SJSA1 (cell line): ENCODE measurements around the gene C5orf63. TPM values are rescaled to one million over a fixed set of nuclear protein-coding genes. Genes with fewer than 3 reads are reported as not detected.
"Not testable (repeated sequence)": the region's sequence is repeated elsewhere in the genome, so short reads cannot be mapped to it uniquely, and the experiment has no call there.

Source experiments
- DNase-seq, 2 experiments: peaks; one replicate each; pipeline ENCODE4 v3.0.0-alpha.2; 2015 to 2020; ENCODE audit warnings: low spot score in 2 of 2, low read depth in 1 of 2
- H3K27ac ChIP-seq: fragments of 250-450 bp; sonication (Bioruptor Pico); 2 replicates; pipeline ENCODE4 v1.5.1; 2020; ENCODE audit warnings: mild to moderate bottlenecking, moderate library complexity
- H3K27me3 ChIP-seq: fragments of 250-450 bp; sonication (Bioruptor Pico); replicated peaks from 2 replicates; pipeline ENCODE4 v1.5.1; 2020; ENCODE audit warnings: mild to moderate bottlenecking, moderate library complexity
- H3K36me3 ChIP-seq: fragments of 250-450 bp; sonication (Bioruptor Pico); 2 replicates; pipeline ENCODE4 v1.5.1; 2020; ENCODE audit warnings: mild to moderate bottlenecking
- H3K4me1 ChIP-seq: fragments of 250-450 bp; sonication (Bioruptor Pico); replicated peaks from 2 replicates; pipeline ENCODE4 v1.6.1; 2021; ENCODE audit warnings: mild to moderate bottlenecking
- H3K4me3 ChIP-seq: fragments of 250-450 bp; sonication (Bioruptor Pico); 2 replicates; pipeline ENCODE4 v1.5.1; 2020; ENCODE audit warnings: mild to moderate bottlenecking
- H3K9me3 ChIP-seq: fragments of 250-450 bp; sonication (Bioruptor Pico); replicated peaks from 2 replicates; pipeline ENCODE4 v1.5.1; 2020; ENCODE audit warnings: mild to moderate bottlenecking
- total RNA-seq: library from RNA; depleted of rRNA; stranded (reverse); fragments of >200 nt; shearing (Covaris generic); gene quantifications from 2 replicates; pipeline ENCODE4 v1.2.3, GENCODE V29; 2014

Gene C5orf63
- total RNA-seq, 1 experiment from 2014 or later: 1.9 TPM

- no peak for DNase-seq
Measured at GRCh38 chr5:127038550-127038949, 34.8 kb downstream of the C5orf63 start.

DNA sequence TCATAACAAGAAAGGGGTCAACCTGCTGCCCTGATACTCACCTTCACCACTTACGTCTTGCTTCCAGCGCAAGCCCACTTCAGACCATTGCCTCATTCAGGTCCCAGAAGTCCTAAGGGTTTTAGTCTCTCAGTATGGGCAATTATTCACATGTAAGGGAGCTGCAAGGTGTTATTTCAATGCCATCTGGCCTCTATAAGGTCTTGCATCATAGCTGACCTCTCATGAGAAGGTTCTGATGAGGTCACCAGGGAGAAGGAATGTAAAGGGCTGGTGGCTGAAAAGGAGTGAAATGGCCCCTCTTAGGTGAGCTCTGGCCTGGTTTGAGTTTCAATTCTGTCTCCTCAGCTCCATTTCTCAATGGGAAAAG is 41.5 kb downstream of the C5orf63 start:
- no peak overlapping the region for H3K4me3 ChIP-seq
- 0 out of 2 replicates have a peak, but pooled peaks cover 3% of the 10 kb centered on the region for H3K9me3 ChIP-seq
- no peaks in the 10 kb centered on the region for H3K36me3 ChIP-seq
- peaks cover 19% of the 10 kb centered on the region for H3K4me1 ChIP-seq
- DNase-seq: no peak
- H3K27ac ChIP-seq: no peak overlapping the region
- H3K27me3 ChIP-seq: peaks cover 13% of the 10 kb centered on the region

More at GRCh38 chr5:127038550-127038949, 34.8 kb downstream of the C5orf63 start:
- Histone ChIP-seq H3K4me3 (no peak overlapping the region), H3K27me3 (no peaks in the 10 kb centered on the region; the same call in none of the 2 replicates), H3K4me1 (no peaks in the 10 kb centered on the region), H3K9me3 (no peaks in the 10 kb centered on the region), H3K27ac (no peak overlapping the region), H3K36me3 (no peaks in the 10 kb centered on the region)

DNA sequence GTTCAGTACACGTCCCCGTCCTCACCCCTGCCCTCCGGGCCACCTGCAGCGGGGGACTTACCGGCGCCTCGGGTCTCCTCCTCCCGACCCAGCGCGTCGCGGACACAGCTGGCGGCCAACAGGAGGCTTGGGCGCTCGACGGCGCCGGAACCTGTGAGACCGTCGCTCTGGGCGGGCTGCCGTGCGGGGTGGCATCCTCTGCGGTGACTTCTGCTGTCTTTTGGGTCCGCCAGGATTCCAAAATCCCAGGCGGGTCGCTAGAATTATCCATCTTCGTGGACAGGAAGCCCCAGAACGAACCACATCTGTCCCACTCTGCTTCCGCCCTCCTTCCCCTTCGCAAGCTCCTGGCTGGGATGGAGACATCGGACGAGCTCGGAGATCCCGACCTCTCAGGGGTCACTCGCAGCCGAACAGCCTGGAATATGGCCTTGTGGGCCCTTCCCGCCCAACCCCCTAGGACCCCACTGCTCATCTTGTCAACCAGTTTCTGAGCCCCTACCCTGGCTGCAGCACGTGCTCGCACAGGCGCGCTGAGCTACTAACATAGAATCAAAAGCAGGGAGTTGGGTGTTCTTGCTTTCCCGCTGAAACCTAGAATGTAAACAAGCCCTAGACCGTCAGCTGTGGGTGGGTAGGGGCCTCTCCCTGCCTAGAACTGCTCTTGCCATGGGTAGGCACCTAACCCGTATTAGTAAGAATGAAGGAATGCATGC is 42.0 kb downstream of the C5orf63 start:
- Histone ChIP-seq H3K27me3 (peaks cover 13% of the 10 kb centered on the region), H3K27ac (0 out of 2 replicates have a peak overlapping the region, but pooled peaks have one; percentile 25), H3K4me3 (peak overlapping the region; percentile 54), H3K4me1 (peaks cover 19% of the 10 kb centered on the region), H3K36me3 (no peaks in the 10 kb centered on the region), H3K9me3 (0 out of 2 replicates have a peak, but pooled peaks cover 3% of the 10 kb centered on the region)
- DNase-seq: no peak

DNA sequence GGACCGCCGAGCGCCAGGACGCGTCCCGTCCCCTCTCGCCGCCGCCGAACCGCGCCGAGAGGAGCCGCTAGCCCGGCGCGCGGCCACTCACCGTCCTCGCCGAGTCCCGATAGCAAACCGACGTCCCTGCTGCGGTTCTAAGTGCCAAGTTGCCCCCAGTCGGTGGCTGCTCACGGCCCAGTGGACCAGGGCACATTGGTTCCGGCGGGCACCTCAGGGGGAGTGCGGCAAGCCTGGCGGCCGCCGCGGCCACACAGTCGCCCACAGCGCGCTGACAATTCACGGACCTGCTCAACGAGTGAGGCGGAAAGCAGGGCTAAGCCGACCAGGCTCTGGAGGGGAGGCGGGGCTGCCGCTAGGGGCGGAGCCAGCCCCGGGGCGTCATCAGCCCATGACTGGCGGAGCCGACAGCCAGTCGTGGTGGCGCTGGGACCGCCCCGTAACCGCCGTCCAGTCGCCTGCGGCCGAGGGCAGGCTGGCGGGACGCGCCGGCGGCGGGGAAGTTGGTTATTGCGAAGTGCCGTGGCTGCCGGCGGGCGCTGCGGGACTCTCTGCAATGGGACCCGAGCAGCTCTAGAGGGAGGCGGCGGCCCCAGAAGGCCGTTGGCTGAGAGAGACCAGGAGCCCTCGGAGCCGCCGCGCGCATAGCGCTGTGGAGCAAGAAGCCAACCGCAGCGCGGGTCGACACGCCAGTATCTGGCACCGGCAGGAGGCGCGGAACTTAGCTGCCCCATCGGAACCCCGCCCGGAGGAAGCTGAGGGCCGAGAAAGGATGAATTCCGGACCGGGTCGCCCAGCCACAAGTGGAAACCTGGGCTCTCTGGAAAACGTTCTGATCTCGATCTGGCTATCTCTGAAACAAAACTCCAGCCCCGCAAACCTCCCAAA is 42.8 kb downstream of the C5orf63 start, which contains the start of gene MARCHF3:
MARCHF3 (minus strand) TSS at position 300 of the 888 bp plus-strand sequence. CDS start 112,387 bp downstream, outside the sequence.
- peaks cover 19% of the 10 kb centered on the region for H3K4me1 ChIP-seq
- H3K27me3 ChIP-seq: peaks cover 13% of the 10 kb centered on the region
- H3K36me3 ChIP-seq: no peaks in the 10 kb centered on the region
- 0 out of 2 replicates have a peak, but pooled peaks cover 3% of the 10 kb centered on the region for H3K9me3 ChIP-seq
- H3K4me3 ChIP-seq: peak within 1 kb of the TSS; percentile 54
- peak; percentile 95 to 96 for DNase-seq
- H3K27ac ChIP-seq: peak within 1 kb of the TSS; percentile 25; the same call in 1 of the 2 replicates

- 0 out of 2 replicates have a peak, but pooled peaks cover 3% of the 10 kb centered on the region for H3K9me3 ChIP-seq
Measured at GRCh38 chr5:127029581-127030258, 43.6 kb downstream of the C5orf63 start.

GRCh38 chr5:127028822-127029457 is 44.4 kb downstream of the C5orf63 start:
- no peak overlapping the region for H3K27ac ChIP-seq
- peaks cover 19% of the 10 kb centered on the region for H3K4me1 ChIP-seq
- DNase-seq: no peak
- peaks cover 13% of the 10 kb centered on the region; the same call in 1 of the 2 replicates for H3K27me3 ChIP-seq
- no peak overlapping the region for H3K4me3 ChIP-seq
- H3K9me3 ChIP-seq: 0 out of 2 replicates have a peak, but pooled peaks cover 3% of the 10 kb centered on the region
- no peaks in the 10 kb centered on the region for H3K36me3 ChIP-seq

More at GRCh38 chr5:127029581-127030258, 43.6 kb downstream of the C5orf63 start:
- DNase-seq: peak; percentile 52 to 61
- Histone ChIP-seq H3K4me1 (peaks cover 19% of the 10 kb centered on the region), H3K4me3 (peak overlapping the region; percentile 54), H3K27me3 (peaks cover 13% of the 10 kb centered on the region; the same call in 1 of the 2 replicates), H3K36me3 (no peaks in the 10 kb centered on the region), H3K27ac (no peak overlapping the region)

- DNase-seq: no peak
- Histone ChIP-seq H3K9me3 (0 out of 2 replicates have a peak, but pooled peaks cover 3% of the 10 kb centered on the region), H3K4me1 (peaks cover 19% of the 10 kb centered on the region), H3K27ac (no peak overlapping the region), H3K4me3 (no peak overlapping the region), H3K27me3 (peaks cover 13% of the 10 kb centered on the region; the same call in 1 of the 2 replicates), H3K36me3 (no peaks in the 10 kb centered on the region)
Measured at GRCh38 chr5:127027539-127027938, 45.8 kb downstream of the C5orf63 start.

- DNase-seq: no peak
- no peak overlapping the region for H3K27ac ChIP-seq
Measured at GRCh38 chr5:127026166-127026565, 47.1 kb downstream of the C5orf63 start.

GRCh38 chr5:127025467-127025866 is 47.8 kb downstream of the C5orf63 start:
- Histone ChIP-seq H3K4me3 (no peak overlapping the region), H3K4me1 (peaks cover 11% of the 10 kb centered on the region), H3K27ac (no peak overlapping the region), H3K27me3 (peaks cover 16% of the 10 kb centered on the region; the same call in 1 of the 2 replicates), H3K36me3 (no peaks in the 10 kb centered on the region), H3K9me3 (no peaks in the 10 kb centered on the region)
- no peak for DNase-seq

More at GRCh38 chr5:127026166-127026565, 47.1 kb downstream of the C5orf63 start:
- Histone ChIP-seq H3K4me3 (no peak overlapping the region), H3K9me3 (0 out of 2 replicates have a peak, but pooled peaks cover 3% of the 10 kb centered on the region), H3K27me3 (peaks cover 20% of the 10 kb centered on the region; the same call in 1 of the 2 replicates), H3K36me3 (no peaks in the 10 kb centered on the region), H3K4me1 (peaks cover 17% of the 10 kb centered on the region)

DNA sequence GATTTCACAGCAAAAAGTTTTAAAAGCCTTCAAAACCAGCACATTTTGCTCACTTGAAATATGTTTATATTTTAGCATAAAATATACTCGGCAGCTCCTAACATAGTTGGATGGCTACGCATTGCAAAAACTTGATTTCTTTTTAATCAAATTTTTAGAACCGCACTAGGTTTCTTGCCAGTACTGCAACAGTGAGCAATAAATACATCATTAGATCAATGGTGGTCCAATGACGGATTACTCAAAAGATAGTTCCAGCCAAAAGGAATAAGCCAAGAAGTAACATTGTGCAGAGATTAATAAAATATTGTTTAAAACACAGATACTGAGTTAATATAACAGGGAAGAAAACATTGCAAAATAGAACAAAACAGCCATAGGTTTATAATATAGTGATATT is 48.5 kb downstream of the C5orf63 start:
- peaks cover 15% of the 10 kb centered on the region; the same call in 1 of the 2 replicates for H3K27me3 ChIP-seq
- no peaks in the 10 kb centered on the region for H3K9me3 ChIP-seq
- no peak for DNase-seq
- H3K4me3 ChIP-seq: no peak overlapping the region
- H3K27ac ChIP-seq: no peak overlapping the region
- H3K36me3 ChIP-seq: no peaks in the 10 kb centered on the region
- H3K4me1 ChIP-seq: peaks cover 6% of the 10 kb centered on the region

DNA sequence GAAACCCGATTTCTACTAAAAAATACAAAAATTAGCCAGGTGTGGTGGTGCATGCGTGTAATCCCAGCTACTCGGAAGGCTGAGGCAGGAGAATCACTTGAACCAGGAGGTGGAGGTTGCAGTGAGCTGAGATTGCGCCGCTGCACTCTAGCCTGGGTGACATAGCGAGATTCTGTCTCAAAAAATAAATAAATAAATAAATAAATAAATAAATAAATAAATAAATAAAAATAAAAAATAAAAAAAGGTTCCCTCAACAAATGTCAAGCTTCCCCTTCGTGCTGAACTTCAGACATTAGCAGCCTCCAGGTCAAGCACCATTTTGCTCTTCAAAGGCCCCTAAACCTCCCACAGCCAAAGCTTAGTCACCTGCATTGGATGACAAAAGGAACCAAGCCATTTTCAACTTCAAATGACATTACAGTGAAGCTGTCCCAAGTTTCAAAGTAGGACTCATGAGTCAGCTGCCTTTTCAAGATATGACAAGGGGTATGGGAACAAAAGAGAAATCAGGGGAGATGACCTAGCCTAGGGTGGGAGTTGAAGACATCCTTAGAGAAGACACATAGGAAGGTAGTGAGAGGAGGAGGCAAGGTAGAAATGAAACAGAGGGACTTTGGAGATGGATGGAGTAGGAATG is 49.6 kb downstream of the C5orf63 start:
- not testable (repeated sequence) for H3K9me3 ChIP-seq, H3K4me1 ChIP-seq, DNase-seq, H3K36me3 ChIP-seq, H3K27me3 ChIP-seq, H3K27ac ChIP-seq, H3K4me3 ChIP-seq

DNA sequence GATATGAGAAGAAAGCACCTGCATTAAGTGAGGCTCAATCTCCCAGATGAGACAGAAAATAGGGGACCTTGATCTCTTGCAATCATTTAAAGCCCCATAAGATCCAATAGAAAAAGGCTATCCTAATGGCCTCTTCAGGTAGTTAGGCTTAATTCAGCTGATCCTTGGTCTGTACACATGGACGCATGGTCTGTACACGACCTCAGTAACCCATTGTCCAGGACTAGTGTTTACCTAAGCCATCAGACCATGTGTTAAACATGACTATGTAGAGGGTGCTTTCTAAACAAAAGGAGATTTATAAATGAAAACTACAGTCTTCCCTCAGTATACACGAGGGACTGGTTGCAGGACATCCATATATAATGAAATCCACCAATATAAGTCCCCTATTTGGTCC is 50.5 kb downstream of the C5orf63 start:
- Histone ChIP-seq H3K4me1 (no peaks in the 10 kb centered on the region), H3K27me3 (peaks cover 7% of the 10 kb centered on the region; the same call in 1 of the 2 replicates), H3K4me3 (no peak overlapping the region), H3K36me3 (no peaks in the 10 kb centered on the region), H3K27ac (no peak overlapping the region), H3K9me3 (no peaks in the 10 kb centered on the region)
- DNase-seq: no peak
